ENCODE results near the gene OR13F1. TPM values are rescaled to one million over a fixed set of nuclear protein-coding genes. Genes with fewer than 3 reads are reported as not detected.

OR13F1 gene
- total RNA-seq, 4 donors from 2014 or later, result not detected

GRCh38 chr9:104553261-104553660 is 49.2 kb downstream of the OR13F1 start:
- H3K4me1 ChIP-seq, result no peaks in the 10 kb centered on the region
- intact Hi-C loops (cut with DNase I), result no loop called here
- DNase-seq (ENCODE audit: extremely low spot score), result no peak

More at GRCh38 chr9:104553261-104553660, 49.2 kb downstream of the OR13F1 start:
- H3K36me3 ChIP-seq, result no peaks in the 10 kb centered on the region
- no peaks in the 10 kb centered on the region for H3K9me3 ChIP-seq
- no peaks in the 10 kb centered on the region for H3K27me3 ChIP-seq
- H3K27ac ChIP-seq (replicated peaks in 1 of 4), result no peak overlapping the region
- WGBS, result 33% methylated on average over 1 of the region's 1 CpG
- no peak overlapping the region for H3K4me3 ChIP-seq
- TF ChIP-seq, protein P1, sequence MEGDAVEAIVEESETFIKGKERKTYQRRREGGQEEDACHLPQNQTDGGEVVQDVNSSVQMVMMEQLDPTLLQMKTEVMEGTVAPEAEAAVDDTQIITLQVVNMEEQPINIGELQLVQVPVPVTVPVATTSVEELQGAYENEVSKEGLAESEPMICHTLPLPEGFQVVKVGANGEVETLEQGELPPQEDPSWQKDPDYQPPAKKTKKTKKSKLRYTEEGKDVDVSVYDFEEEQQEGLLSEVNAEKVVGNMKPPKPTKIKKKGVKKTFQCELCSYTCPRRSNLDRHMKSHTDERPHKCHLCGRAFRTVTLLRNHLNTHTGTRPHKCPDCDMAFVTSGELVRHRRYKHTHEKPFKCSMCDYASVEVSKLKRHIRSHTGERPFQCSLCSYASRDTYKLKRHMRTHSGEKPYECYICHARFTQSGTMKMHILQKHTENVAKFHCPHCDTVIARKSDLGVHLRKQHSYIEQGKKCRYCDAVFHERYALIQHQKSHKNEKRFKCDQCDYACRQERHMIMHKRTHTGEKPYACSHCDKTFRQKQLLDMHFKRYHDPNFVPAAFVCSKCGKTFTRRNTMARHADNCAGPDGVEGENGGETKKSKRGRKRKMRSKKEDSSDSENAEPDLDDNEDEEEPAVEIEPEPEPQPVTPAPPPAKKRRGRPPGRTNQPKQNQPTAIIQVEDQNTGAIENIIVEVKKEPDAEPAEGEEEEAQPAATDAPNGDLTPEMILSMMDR (IDR thresholded peaks at IDR 0.05), result no peak
- TF ChIP-seq POLR2AphosphoS5 (IDR thresholded peaks at IDR 0.05), result no peak

Other genes with a start within 250 kb of the OR13F1 start
- not detected for gene OR13C4, start 22.9 kb downstream of the OR13F1 start, total RNA-seq
- not detected for gene OR13C3, start 32.6 kb downstream of the OR13F1 start, total RNA-seq
- gene OR13C8, start 64.9 kb downstream of the OR13F1 start, total RNA-seq, result not detected
- not detected for gene OR13C5, start 95.2 kb downstream of the OR13F1 start, total RNA-seq
- gene OR13C2, start 101.4 kb downstream of the OR13F1 start, total RNA-seq, result under 1 TPM in 1 of 4 donors, not detected in 3; 0.34 TPM
- not detected for gene OR13C9, start 113.9 kb downstream of the OR13F1 start, total RNA-seq
- gene OR13D1, start 190.3 kb downstream of the OR13F1 start, total RNA-seq, result not detected
- gene NIPSNAP3A, start 243.4 kb downstream of the OR13F1 start, total RNA-seq, result 10 to 100 TPM; 19.0 to 33.3 (median 29.7) TPM